Measurements from ENCODE around the gene MCRIP1.

The MCRIP1 gene

GRCh38 chr17:81817758-81818147 lies 15.3 kb downstream of the MCRIP1 start:
- DNase-seq = no peak

DNA sequence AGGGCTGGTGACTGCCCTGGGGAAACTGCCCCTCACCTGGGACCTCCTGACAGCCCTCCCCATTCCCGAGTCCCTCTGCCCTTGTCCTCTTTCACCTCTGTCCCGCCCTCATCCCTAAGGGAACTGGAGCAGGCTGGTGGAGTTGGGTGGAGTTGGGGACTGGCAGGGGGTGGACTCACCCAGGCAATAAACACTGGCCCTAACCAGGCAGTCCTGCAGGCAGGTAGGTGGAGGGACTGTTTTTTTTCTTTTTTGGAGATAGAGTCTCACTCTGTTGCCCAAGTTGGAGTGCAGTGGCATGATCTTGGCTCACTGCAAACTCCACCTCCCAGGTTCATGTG lies 17.5 kb downstream of the MCRIP1 start:
- DNase-seq = no peak

- no peak for DNase-seq
Measured at GRCh38 chr17:81814748-81815645, 18.1 kb downstream of the MCRIP1 start.

GRCh38 chr17:81813861-81814683 lies 19.0 kb downstream of the MCRIP1 start:
- no peak for DNase-seq

GRCh38 chr17:81813371-81813684 lies 19.8 kb downstream of the MCRIP1 start:
- no peak for DNase-seq

- DNase-seq = no peak
Measured at GRCh38 chr17:81812571-81813370, 20.3 kb downstream of the MCRIP1 start.

DNA sequence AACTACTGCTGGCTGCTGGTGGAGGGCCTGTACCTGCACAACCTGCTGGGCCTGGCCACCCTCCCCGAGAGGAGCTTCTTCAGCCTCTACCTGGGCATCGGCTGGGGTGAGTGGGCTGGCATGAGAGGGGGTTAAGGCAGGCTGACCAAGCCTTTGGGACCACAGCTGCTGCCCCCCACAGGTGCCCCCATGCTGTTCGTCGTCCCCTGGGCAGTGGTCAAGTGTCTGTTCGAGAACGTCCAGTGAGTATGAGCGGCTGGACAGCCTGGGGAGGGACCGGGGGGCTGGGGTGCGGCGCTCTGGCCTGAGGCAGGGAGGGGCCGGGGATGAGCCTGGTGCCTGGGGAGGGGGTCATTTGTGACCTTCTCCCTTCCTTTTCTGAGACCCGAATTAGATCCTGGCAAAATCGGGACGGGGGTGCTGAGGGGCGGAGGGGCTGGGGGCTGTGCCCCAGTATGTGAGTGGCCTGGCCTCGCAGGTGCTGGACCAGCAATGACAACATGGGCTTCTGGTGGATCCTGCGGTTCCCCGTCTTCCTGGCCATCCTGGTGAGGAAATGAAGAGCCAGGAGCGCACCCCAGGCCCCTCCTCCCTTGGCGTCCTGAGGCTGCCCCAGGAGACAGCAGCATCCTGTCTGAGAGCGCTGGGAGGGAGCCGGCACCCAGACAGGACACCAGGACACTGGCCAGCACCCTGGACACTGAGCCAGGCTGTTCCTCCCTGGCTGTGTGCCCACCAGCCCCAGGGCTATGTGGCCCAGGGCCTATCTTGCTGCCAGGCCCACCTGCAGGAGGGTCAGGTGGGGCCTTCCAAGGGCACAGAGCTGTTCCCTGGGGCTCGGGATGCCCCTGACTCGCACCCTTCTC lies 21.2 kb downstream of the MCRIP1 start:
- DNase-seq = no peak

- no peak for DNase-seq
Measured at GRCh38 chr17:81810892-81811704, 22.0 kb downstream of the MCRIP1 start.

GRCh38 chr17:81810476-81810875 lies 22.6 kb downstream of the MCRIP1 start:
- no peak for DNase-seq

- no peak for DNase-seq
Measured at GRCh38 chr17:81809556-81809998, 23.5 kb downstream of the MCRIP1 start.

- no peak for DNase-seq
Measured at GRCh38 chr17:81808778-81809555, 24.1 kb downstream of the MCRIP1 start.

DNA sequence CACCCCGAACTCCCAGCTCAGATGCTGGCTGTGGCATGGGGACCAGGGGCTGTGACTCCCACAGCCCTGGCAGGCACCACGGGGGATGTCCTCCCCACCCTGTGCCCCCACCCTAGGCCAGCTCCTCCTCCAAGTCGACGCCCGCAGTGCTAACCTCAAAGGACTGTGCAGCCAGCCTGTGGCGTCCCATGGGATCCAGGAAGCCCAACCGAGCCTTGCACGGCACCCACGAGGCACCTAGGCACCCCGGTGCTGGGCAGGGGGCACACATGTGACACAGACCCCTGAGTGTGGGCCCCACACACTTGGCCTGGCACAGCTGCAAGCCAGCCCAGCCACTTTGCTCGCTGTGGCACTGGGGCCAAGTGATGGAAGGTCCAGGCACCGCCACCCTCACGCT lies 25.3 kb downstream of the MCRIP1 start:
- DNase-seq = no peak

GRCh38 chr17:81807210-81807719 lies 25.8 kb downstream of the MCRIP1 start:
- no peak for DNase-seq

GRCh38 chr17:81806461-81807209 lies 26.5 kb downstream of the MCRIP1 start:
- DNase-seq = no peak

GRCh38 chr17:81805707-81806460 lies 27.2 kb downstream of the MCRIP1 start:
- DNase-seq = no peak

DNA sequence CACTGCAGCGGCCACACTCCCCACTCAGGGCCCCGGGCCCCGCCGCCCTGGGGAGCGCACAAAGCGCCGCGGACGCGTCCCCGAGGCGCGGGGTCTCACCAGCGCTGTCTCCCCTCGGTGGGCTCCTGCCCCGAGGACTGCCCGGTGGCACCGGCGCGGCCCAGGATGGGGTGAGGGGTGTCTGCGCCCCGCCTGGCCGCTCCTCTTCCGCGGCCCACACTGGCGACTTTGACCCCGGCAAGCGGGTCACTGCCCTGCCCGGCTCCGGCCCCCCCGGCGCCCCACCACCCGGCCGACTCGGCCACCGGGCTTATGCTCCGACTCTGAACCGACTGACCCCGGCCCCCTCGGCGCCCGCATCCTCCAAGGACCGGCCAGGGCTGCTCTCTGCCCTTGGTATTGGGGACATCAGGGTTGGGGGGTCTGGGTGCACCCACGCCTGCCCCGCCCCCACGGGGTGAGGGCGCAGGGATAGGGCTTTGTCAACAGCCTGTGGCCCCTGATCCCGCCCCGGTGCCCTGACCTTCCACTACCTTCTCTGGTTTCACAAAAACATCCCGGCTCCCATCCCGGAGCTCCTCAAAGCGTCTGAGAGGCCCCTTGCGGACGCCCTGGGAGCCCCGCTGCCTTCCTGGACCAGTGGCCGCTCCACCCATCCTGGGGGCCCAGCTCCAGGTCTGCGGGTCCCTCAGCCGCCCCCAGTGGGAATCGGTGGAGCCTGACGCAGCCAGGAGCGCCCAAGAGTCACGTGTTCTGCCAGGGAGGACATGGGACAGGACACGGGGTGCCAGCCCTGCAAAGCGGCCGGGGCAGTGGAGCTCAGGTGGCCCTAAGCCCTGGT lies 28.3 kb downstream of the MCRIP1 start:
- DNase-seq = no peak

- no peak for DNase-seq
Measured at GRCh38 chr17:81803728-81804558, 29.1 kb downstream of the MCRIP1 start, which contains the start of gene GCGR. Gene GCGR (plus strand): TSS chr17:81804150. CDS start chr17:81809019, 4,869 bp downstream.

Measured in 8988T (cell line).